Kidney (tissue), 14 donors: Measurements from ENCODE around the gene NEGR1. TPM values are rescaled to one million over a fixed set of nuclear protein-coding genes. Genes with fewer than 3 reads are reported as not detected.

Experiments
- DNase-seq, 5 donors: peaks; one replicate each; pipeline ENCODE4 v3.0.0-alpha.2; 2013 to 2020
- FAIRE-seq: peaks from 2 replicates; lab custom pipeline; 2012; peaks lifted over from hg19 to GRCh38; lab: Jason Lieb, UNC
- H3K27ac ChIP-seq, 2 donors: one replicate each; pipeline ENCODE4 v1.7.0; 2013; ENCODE audit warnings: low read depth in 2 of 2, low read length in 2 of 2, inconsistent platforms in 1 of 2
- H3K27me3 ChIP-seq: one replicate; pipeline ENCODE4 v1.7.1; 2013; ENCODE audit warnings: low read length, inconsistent platforms; ENCODE audit not compliant: control insufficient read depth, insufficient read depth
- H3K36me3 ChIP-seq, 3 donors: one replicate each; pipeline versions ENCODE4 v1.7.0 to v1.7.1; 2013; ENCODE audit warnings: low read length in 3 of 3, control low read depth in 1 of 3, inconsistent platforms in 1 of 3; ENCODE audit not compliant: insufficient read depth in 3 of 3, control insufficient read depth in 2 of 3
- H3K4me1 ChIP-seq, 3 donors: one replicate each; pipeline versions ENCODE4 v1.7.0 to v1.7.1; 2013; ENCODE audit warnings: low read length in 3 of 3, inconsistent platforms in 1 of 3, low read depth in 1 of 3; ENCODE audit not compliant: control insufficient read depth in 2 of 3, insufficient read depth in 2 of 3
- H3K4me3 ChIP-seq, 3 donors: one replicate each; pipeline versions ENCODE4 v1.7.0 to v1.8.1; 2013; ENCODE audit warnings: low read length in 3 of 3, control low read depth in 1 of 3, inconsistent platforms in 1 of 3
- H3K9ac ChIP-seq, 3 donors: one replicate each; pipeline versions ENCODE4 v1.7.0 to v1.7.1; 2013; ENCODE audit warnings: low read length in 3 of 3, control low read depth in 1 of 3, inconsistent platforms in 1 of 3
- H3K9me3 ChIP-seq, 3 donors: one replicate each; pipeline versions ENCODE4 v1.7.0 to v1.7.1; 2013; ENCODE audit warnings: low read length in 3 of 3, control low read depth in 1 of 3, inconsistent platforms in 1 of 3; ENCODE audit not compliant: control insufficient read depth in 2 of 3, insufficient read depth in 1 of 3
- CTCF ChIP-seq: IDR thresholded peaks from 3 replicates; pipeline ENCODE4 v1.5.1; 2012; ENCODE audit warnings: mild to moderate bottlenecking, moderate library complexity, borderline replicate concordance; ENCODE audit not compliant: insufficient read depth; ENCODE audit errors: extremely low read depth
- intact Hi-C: fragments of 100-400 bp; cut with DNase I; formaldehyde crosslinking; loops from one replicate; pipeline ENCODE4 v1.11.1; 2022
- polyA plus RNA-seq: library from polyadenylated mRNA; stranded (reverse); fragments of 350-450 nt; fragmentation: Illumina TruSeq; extraction: RNeasy Lipid Tissue Mini Kit (QIAGEN cat#74804); gene quantifications from one replicate; pipeline ENCODE4 v1.2.3, GENCODE V29; 2014; ENCODE audit warnings: low read depth, low replicate concordance; ENCODE audit not compliant: insufficient read depth
- total RNA-seq: library from RNA; stranded (reverse); fragmentation: NEBNext Ultra II Directional; extraction: Animal tissue kit (Norgen Biotek cat#: 25700); gene quantifications from one replicate; pipeline ENCODE4 v1.2.1, GENCODE V29; 2021
- donor health status: control.
- donor health status: control.
- donor health status: control.
- donor health status: control.
- donor health status: control.
- donor health status: DM: yes; HTN: yes; CAD: no.
- donor health status: Normal renal cell carcinoma (clear cell type).

NEGR1 gene
- total and polyA plus RNA-seq, 2 donors from 2014 or later = 3.0 to 10.2 TPM

- DNase-seq = peak in 3 of 5 donors; percentile 11 to 84 (median 37)
- no peak overlapping the region for H3K4me3 ChIP-seq
Observed at GRCh38 chr1:71676979-71677925, 605.1 kb downstream of the NEGR1 start.

GRCh38 chr1:71668065-71668464, 614.3 kb downstream of the NEGR1 start:
- TF ChIP-seq CTCF = no peak
- intact Hi-C loops = no loop called here
- H3K27ac ChIP-seq = no peak overlapping the region
- no peaks in the 10 kb centered on the region for H3K9me3 ChIP-seq
- DNase-seq (no peak), FAIRE-seq (peak; percentile 13)
- H3K36me3 ChIP-seq = no peaks in the 10 kb centered on the region
- H3K27me3 ChIP-seq = no peaks in the 10 kb centered on the region
- H3K4me1 ChIP-seq = no peaks in the 10 kb centered on the region
- H3K4me3 ChIP-seq = no peak overlapping the region
- H3K9ac ChIP-seq = no peak overlapping the region

More at GRCh38 chr1:71676979-71677925, 605.1 kb downstream of the NEGR1 start:
- intact Hi-C loops = no loop called here
- no peaks in the 10 kb centered on the region for H3K4me1 ChIP-seq
- H3K27ac ChIP-seq = no peak overlapping the region
- H3K27me3 ChIP-seq = no peaks in the 10 kb centered on the region
- H3K9ac ChIP-seq = no peak overlapping the region
- H3K9me3 ChIP-seq = no peaks in the 10 kb centered on the region
- TF ChIP-seq CTCF = no peak
- no peaks in the 10 kb centered on the region for H3K36me3 ChIP-seq
- FAIRE-seq = no peak

GRCh38 chr1:71667216-71667615, 615.1 kb downstream of the NEGR1 start:
- no peaks in the 10 kb centered on the region for H3K9me3 ChIP-seq
- no peaks in the 10 kb centered on the region for H3K27me3 ChIP-seq
- no peak overlapping the region for H3K4me3 ChIP-seq
- H3K27ac ChIP-seq = no peak overlapping the region
- no peak for TF ChIP-seq CTCF
- FAIRE-seq (no peak), DNase-seq (no peak)
- H3K9ac ChIP-seq = no peak overlapping the region
- H3K4me1 ChIP-seq = no peaks in the 10 kb centered on the region
- no peaks in the 10 kb centered on the region for H3K36me3 ChIP-seq
- intact Hi-C loops = no loop called here
